ENCODE data around the gene HIGD1A.

Gene HIGD1A

DNA sequence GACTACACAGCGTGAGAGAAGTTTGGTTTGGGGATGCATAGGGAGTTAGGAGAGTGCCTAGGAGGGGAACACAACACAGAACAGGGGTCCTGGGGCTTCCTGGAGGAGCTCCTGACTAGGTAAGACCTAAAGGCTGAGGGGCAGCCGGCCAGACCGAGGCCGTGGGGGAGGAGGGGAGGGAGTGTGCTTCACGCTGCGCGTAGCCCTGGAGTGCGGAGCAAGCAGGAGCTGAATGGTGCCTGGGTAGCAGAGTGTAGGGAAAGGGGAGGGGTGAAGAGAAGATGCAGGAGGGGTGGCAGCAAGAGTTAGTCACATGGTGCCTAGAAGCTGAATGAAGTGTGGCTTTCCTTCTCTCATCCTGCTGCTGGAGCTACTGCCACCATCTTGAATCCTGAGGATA lies 69.3 kb downstream of the HIGD1A start:
- TF ChIP-seq, protein P1, sequence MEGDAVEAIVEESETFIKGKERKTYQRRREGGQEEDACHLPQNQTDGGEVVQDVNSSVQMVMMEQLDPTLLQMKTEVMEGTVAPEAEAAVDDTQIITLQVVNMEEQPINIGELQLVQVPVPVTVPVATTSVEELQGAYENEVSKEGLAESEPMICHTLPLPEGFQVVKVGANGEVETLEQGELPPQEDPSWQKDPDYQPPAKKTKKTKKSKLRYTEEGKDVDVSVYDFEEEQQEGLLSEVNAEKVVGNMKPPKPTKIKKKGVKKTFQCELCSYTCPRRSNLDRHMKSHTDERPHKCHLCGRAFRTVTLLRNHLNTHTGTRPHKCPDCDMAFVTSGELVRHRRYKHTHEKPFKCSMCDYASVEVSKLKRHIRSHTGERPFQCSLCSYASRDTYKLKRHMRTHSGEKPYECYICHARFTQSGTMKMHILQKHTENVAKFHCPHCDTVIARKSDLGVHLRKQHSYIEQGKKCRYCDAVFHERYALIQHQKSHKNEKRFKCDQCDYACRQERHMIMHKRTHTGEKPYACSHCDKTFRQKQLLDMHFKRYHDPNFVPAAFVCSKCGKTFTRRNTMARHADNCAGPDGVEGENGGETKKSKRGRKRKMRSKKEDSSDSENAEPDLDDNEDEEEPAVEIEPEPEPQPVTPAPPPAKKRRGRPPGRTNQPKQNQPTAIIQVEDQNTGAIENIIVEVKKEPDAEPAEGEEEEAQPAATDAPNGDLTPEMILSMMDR (conservative IDR thresholded peaks at IDR 0.05; ENCODE audit: low read length): no peak
- no peak for DNase-seq (ENCODE audit: low read depth)
- no peak overlapping the region for H3K4me3 ChIP-seq (ENCODE audit: low read length)

DNA sequence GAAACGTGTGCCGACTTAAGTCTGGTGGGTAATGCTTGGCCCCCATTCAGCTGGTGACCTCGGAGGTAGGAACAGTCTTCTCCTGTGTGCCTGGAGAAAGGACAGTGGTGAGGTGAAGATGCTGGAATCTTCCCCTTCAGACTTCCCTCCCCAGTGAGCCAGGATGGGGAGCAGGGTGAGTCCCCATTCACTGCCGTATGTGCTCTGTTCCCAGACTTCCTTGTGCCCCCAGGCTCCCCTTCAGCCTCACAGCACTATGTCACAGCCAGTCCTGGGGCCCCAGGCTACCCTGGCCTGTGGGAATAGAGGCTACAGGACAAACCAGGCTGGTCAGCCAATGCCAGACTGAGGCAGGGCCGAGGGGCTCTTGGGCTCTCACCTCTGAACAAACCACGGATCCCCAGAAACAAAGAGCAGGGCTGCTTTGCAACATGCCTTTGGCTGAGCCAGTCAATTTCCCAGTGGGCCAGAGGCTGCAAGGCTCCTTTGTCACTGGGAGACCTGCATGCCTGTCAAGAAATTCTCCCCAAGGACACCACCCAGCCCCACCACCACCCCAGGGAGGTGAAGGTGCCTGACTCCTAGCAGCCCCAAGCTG lies 69.9 kb downstream of the HIGD1A start:
- H3K4me3 ChIP-seq (ENCODE audit: low read length): no peak overlapping the region
- no peak for DNase-seq (ENCODE audit: low read depth)
- TF ChIP-seq, protein P1 (conservative IDR thresholded peaks at IDR 0.05; ENCODE audit: low read length): no peak

DNA sequence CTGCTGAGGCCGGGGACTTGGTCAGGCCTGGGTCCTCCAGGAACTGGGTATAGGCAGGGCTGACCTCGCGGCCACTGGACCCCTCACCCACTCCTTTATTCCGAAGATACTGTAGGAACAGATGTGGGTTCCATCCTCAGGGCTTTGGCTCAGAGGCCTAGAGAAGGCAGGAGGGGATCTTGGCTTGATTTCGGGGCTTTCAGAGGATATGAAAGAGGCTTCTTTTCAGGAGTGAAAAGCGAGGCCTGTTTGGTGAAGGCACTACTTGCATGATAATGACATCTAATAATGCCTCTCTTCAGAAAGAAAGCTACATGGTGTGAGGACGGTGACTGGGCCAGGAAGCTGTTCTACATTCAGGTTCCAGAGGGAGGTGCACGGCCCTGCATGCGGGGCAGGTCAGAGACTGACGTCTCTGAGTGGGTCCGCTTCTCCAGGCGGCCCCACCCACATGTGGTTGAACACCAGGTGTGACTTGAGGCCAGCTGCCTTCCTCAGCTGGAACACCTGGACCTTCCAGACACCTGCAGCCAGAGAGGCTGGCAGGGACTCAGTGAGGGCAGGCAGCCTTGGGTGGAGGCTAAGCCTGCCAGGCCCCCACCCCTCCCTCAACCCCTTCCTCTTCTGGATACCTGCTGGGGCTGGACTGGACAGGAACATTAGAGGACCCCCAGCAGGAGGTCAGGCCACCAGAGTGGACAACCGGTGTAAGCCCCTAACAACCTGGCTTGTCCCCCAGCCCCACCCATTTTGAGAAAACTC lies 70.6 kb downstream of the HIGD1A start:
- no peak overlapping the region for H3K4me3 ChIP-seq (ENCODE audit: low read length)
- TF ChIP-seq, protein P1 (conservative IDR thresholded peaks at IDR 0.05; ENCODE audit: low read length): no peak
- no peak for DNase-seq (ENCODE audit: low read depth)
